SK-MEL-5 (cell line): Measurements from ENCODE around the gene A2ML1. TPM values are rescaled to one million over a fixed set of nuclear protein-coding genes. Genes with fewer than 3 reads are reported as not detected.
"Not testable (repeated sequence)": the region's sequence is repeated elsewhere in the genome, so short reads cannot be mapped to it uniquely, and the experiment has no call there.

Experiments
- DNase-seq: peaks from one replicate; pipeline ENCODE4 v3.0.0-alpha.2; 2016; ENCODE audit warnings: low read depth, low spot score
- in situ Hi-C: cut with HindIII; loops from 2 replicates; pipeline ENCODE4 v1.10.0; 2016; ENCODE audit warnings: low sequenced_read_pairs, high pct_unique_total_duplicates, low pct_unique_long_range_greater_than_20kb
- total RNA-seq: library from RNA; depleted of rRNA; stranded (reverse); fragments of >200 nt; shearing (Covaris generic); gene quantifications from 2 replicates; pipeline ENCODE4 v1.2.3, GENCODE V29; 2014; rRNA removed

Gene A2ML1
- total RNA-seq, 1 experiment from 2014 or later, result 0.32 TPM

GRCh38 chr12:8914716-8915526, 92.5 kb downstream of the A2ML1 start:
- in situ Hi-C loops, result no loop called here
- peak; percentile 72 for DNase-seq

GRCh38 chr12:8916154-8916553, 93.7 kb downstream of the A2ML1 start:
- DNase-seq, result no peak
- in situ Hi-C loops, result no loop called here

GRCh38 chr12:8917031-8917430, 94.6 kb downstream of the A2ML1 start:
- in situ Hi-C loops, result no loop called here
- DNase-seq, result no peak

DNA sequence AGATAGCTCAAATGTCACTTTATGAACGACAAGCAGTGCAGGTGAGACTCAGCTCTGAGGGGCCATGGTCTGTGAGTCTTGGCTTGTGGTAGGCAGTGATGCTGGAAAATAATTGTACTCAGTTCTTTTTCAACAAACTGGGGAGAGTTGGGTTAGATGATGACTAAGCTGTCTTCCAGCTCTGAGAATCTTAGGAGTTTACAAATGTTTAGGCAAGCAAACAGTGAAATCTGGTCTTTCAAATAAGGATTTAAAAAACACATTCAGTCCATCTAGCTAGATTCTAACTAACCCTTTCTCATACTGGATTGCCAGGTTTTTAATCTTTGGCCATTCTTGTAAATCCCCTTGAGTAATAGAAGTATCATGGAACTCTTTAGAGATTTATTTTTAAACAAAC, 95.3 kb downstream of the A2ML1 start:
- in situ Hi-C loops, result no loop called here
- DNase-seq, result no peak

DNA sequence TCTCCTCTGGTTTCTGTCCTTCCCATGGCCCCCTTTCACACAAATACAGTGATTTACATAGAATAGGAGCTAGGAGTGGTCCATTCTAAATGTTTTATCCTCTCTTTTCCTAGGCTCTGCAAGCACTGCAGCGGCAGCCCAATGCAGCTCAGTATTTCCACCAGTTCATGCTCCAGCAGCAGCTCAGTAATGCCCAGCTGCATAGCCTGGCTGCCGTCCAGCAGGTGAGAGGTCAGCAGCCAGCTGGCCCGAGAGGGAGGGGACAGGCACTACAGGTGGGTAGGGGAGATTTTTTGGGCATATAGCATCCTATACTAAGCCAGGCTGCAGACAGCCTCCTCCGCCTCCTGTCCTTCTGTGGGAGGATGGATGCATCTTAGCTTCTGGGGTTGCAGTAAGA, 97.2 kb downstream of the A2ML1 start:
- DNase-seq, in situ Hi-C loops: not testable (repeated sequence)

- in situ Hi-C loops, result no loop called here
- DNase-seq, result no peak
Measured at GRCh38 chr12:8922544-8922943, 100.1 kb downstream of the A2ML1 start.

Other genes starting within 250 kb of the A2ML1 start
- gene AICDA, start 209.8 kb upstream of the A2ML1 start, total RNA-seq, result 0.24 and 1.1 TPM in 2 replicates
- not detected in 2 replicates for gene MFAP5, start 159.8 kb upstream of the A2ML1 start, total RNA-seq
- gene RIMKLB, start 124.6 kb upstream of the A2ML1 start, total RNA-seq, result 29.2 and 33.3 TPM in 2 replicates
- 25.1 and 31.1 TPM in 2 replicates for gene PHC1, start 91.9 kb downstream of the A2ML1 start, total RNA-seq
- 563 and 575 TPM in 2 replicates for gene M6PR, start 127.0 kb downstream of the A2ML1 start, total RNA-seq
- gene KLRG1, start 166.9 kb downstream of the A2ML1 start, total RNA-seq, result 5.1 and 5.8 TPM in 2 replicates